ENCODE measurements around the gene QSER1. TPM values are rescaled to one million over a fixed set of nuclear protein-coding genes. Genes with fewer than 3 reads are reported as not detected.

QSER1 gene
- total and polyA plus RNA-seq, 9 of the 15 experiments (the other 6 are each of a cell fraction or from before 2014, with no cell fraction given): 5.8 to 33.6 (median 22.3) TPM

DNA sequence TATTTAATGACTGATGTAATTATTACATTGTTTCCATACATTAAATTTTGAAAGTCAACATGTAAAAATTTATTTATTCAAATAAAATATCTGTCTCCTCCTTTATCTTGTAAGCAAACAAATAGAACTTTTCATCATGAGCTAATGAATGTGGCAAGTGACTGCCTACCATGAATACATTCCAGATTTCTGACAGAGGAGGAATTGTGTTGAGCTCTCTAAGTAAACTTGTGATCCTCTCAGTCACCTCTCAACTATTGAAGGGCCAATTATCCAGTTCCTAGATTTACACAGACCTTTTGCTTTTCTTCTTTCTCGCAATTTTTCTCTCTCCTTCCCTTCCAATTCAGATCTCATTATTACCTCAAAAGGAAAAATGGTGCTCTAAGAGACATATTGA is 41.4 kb upstream of the QSER1 start (continued):
- TF ChIP-seq, protein P1, sequence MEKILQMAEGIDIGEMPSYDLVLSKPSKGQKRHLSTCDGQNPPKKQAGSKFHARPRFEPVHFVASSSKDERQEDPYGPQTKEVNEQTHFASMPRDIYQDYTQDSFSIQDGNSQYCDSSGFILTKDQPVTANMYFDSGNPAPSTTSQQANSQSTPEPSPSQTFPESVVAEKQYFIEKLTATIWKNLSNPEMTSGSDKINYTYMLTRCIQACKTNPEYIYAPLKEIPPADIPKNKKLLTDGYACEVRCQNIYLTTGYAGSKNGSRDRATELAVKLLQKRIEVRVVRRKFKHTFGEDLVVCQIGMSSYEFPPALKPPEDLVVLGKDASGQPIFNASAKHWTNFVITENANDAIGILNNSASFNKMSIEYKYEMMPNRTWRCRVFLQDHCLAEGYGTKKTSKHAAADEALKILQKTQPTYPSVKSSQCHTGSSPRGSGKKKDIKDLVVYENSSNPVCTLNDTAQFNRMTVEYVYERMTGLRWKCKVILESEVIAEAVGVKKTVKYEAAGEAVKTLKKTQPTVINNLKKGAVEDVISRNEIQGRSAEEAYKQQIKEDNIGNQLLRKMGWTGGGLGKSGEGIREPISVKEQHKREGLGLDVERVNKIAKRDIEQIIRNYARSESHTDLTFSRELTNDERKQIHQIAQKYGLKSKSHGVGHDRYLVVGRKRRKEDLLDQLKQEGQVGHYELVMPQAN (IDR thresholded peaks at IDR 0.05; ENCODE audit: borderline replicate concordance): no peak
- TF ChIP-seq ESRRA (IDR thresholded peaks at IDR 0.05; ENCODE audit: borderline replicate concordance, low read depth) (no peak), CEBPG (CRISPR knock-in tag; IDR thresholded peaks at IDR 0.05) (no peak), CEBPG (tag; conservative IDR thresholded peaks at IDR 0.05 in 1 of 2, IDR thresholded peaks at IDR 0.05 in 1 of 2) (no peak)

DNA sequence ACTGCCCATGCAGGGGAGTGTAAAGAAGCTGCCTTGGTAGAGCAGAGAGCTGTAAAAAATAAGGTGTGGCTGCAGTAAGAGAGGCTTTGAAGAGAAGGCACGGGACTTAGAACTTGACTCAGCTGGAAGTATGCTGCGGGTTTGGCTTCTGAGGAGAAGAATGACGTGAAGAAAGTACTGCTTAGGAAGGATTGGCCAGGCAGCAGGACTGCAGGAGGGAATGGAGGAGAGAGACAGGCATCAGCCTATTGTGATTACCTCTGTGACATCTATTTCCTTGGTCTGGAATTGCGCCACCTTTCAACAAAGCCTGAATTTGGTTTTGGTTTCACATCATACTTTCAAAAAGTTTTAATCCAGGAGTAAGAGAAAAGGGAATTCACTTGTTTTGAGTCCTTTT is 40.4 kb upstream of the QSER1 start:
- no peak overlapping the region for H3K4me2 ChIP-seq (ENCODE audit: insufficient read depth, low read length)
- WGBS (ENCODE audit: insufficient coverage, low coverage, missing lambda C conversion rate): 0% methylated on average over 4 of the region's 4 CpGs
- H3K27ac ChIP-seq (ENCODE audit: extremely low read depth, low read depth, low read length): no peak overlapping the region
- H2AFZ ChIP-seq (ENCODE audit: low read depth, low read length): no peak overlapping the region
- intact Hi-C loops (cut with micrococcal nuclease): no loop called here
- DNase-seq (ENCODE audit: extremely low read depth in 1 of 4, low spot score in 3 of 4): no peak
- no peaks in the 10 kb centered on the region for H3K9me3 ChIP-seq (replicated peaks; ENCODE audit: control insufficient read depth, insufficient read depth, low read depth, low read length)
- no peak overlapping the region for H3K4me3 ChIP-seq
- ATAC-seq: no peak
- FAIRE-seq: no peak
- no peaks in the 10 kb centered on the region for H3K79me2 ChIP-seq (ENCODE audit: control insufficient read depth, insufficient read depth, low read length)
- H3K9me1 ChIP-seq (ENCODE audit: control insufficient read depth, insufficient read depth, low read length): no peaks in the 10 kb centered on the region
- H3K27me3 ChIP-seq (ENCODE audit: control insufficient read depth in 2 of 2, insufficient read depth in 2 of 2, low read length in 2 of 2): peaks cover 0 to 13% of the 10 kb centered on the region in 2 experiments; a peak in 3 of 5 replicates
- ChIA-PET POLR2A (interaction anchor here (0.6 kb wide), 1 partner anchor 336 kb away, joined by 4 read pairs; no protein-coding TSS in a partner anchor), CTCF (ENCODE audit: low intra/inter-chr PET ratio) (no interaction called here)
- no peaks in the 10 kb centered on the region for H3K4me1 ChIP-seq (replicated peaks in 1 of 2; ENCODE audit: control insufficient read depth in 2 of 2, insufficient read depth in 2 of 2, low read length in 2 of 2)
- no peaks in the 10 kb centered on the region for H4K20me1 ChIP-seq (replicated peaks; ENCODE audit: control insufficient read depth, insufficient read depth, low read length)
- in situ Hi-C loops (cut with MboI): no loop called here
- H3K36me3 ChIP-seq (ENCODE audit: control insufficient read depth, insufficient read depth, low read length): no peaks in the 10 kb centered on the region
- H3K9ac ChIP-seq (ENCODE audit: insufficient read depth in 1 of 2, low read depth in 2 of 2, low read length in 2 of 2): no peak overlapping the region
- BruUV-seq (replicated peaks): no TSS peak
- TF ChIP-seq ATF7 (IDR thresholded peaks at IDR 0.05) (no peak), ADNP (tag; IDR thresholded peaks at IDR 0.05) (no peak), NCOA2 (IDR thresholded peaks at IDR 0.05; ENCODE audit: partially characterized antibody in 2 of 2) (no peak), ZNF165 (CRISPR knock-in tag; IDR thresholded peaks at IDR 0.05; ENCODE audit: borderline replicate concordance) (no peak), ZC3H4 (CRISPR knock-in tag; IDR thresholded peaks at IDR 0.05; ENCODE audit: borderline replicate concordance) (no peak), SRSF7 (optimal IDR thresholded peaks at IDR 0.05; ENCODE audit: low read depth, low read length) (no peak)
- TF ChIP-seq, protein P2, sequence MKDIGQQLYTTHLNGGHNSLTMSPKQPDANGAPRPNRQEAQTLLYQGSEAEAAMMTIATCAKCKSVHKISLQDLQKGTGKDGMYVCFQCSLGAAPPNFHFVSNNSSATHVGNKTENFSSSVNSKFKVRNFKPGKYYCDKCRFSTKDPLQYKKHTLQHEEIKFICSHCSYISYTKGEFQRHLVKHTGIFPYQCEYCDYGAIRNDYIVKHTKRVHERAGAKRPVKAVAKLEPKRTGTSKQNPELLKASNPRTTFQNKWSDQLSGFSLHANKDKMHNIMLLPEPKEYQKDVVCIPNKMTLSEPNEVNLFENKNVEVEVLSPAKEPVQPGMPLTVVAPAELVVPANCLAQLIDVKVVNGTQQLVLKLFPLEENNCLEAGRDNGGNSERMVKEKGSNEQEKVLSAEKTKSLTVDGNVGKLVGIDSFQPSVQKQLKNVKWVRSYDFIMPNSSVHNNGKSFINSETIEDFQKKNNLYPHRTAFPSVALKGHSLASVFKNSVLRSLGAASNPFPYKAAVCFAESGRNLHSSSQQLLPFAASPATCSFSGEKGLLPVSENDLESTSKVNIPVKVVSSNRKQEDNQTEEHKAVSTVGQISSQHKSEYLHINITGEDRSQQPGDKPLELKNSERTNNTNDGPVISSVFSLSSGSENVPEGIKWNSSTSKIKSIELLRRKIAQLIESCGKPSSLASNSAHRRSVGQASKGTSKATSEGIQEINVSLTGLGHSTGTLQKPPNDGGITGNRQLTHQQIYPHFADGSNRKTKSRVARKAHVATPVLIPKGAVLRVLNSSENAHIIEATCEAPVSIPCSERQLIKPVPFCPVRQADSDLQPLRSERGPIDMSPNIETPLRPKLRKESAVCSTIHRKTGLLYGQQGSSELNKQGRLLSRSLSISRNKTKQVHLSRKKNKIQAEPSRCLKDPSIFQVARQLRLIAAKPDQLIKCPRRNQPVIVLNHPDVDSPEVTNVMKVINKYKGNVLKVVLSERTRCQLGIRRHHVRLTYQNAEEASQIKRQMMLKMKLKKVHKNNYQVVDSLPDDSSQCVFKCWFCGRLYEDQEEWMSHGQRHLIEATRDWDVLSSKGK (CRISPR knock-in tag; IDR thresholded peaks at IDR 0.05): no peak
- TF ChIP-seq, protein P3, sequence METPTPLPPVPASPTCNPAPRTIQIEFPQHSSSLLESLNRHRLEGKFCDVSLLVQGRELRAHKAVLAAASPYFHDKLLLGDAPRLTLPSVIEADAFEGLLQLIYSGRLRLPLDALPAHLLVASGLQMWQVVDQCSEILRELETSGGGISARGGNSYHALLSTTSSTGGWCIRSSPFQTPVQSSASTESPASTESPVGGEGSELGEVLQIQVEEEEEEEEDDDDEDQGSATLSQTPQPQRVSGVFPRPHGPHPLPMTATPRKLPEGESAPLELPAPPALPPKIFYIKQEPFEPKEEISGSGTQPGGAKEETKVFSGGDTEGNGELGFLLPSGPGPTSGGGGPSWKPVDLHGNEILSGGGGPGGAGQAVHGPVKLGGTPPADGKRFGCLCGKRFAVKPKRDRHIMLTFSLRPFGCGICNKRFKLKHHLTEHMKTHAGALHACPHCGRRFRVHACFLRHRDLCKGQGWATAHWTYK (CRISPR knock-in tag; IDR thresholded peaks at IDR 0.05): no peak
- TF ChIP-seq, protein P4, sequence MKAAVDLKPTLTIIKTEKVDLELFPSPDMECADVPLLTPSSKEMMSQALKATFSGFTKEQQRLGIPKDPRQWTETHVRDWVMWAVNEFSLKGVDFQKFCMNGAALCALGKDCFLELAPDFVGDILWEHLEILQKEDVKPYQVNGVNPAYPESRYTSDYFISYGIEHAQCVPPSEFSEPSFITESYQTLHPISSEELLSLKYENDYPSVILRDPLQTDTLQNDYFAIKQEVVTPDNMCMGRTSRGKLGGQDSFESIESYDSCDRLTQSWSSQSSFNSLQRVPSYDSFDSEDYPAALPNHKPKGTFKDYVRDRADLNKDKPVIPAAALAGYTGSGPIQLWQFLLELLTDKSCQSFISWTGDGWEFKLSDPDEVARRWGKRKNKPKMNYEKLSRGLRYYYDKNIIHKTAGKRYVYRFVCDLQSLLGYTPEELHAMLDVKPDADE (conservative IDR thresholded peaks at IDR 0.05; ENCODE audit: control insufficient read depth, low read depth, low read length): no peak
